Eye (tissue), 1 donor: ENCODE data around the gene TASP1.
"Not testable (repeated sequence)": the region's sequence is repeated elsewhere in the genome, so short reads cannot be mapped to it uniquely, and the experiment has no call there.

Experiments used
- DNase-seq: peaks from one replicate; pipeline ENCODE4 v3.0.0-alpha.2; 2015

Gene TASP1

DNA sequence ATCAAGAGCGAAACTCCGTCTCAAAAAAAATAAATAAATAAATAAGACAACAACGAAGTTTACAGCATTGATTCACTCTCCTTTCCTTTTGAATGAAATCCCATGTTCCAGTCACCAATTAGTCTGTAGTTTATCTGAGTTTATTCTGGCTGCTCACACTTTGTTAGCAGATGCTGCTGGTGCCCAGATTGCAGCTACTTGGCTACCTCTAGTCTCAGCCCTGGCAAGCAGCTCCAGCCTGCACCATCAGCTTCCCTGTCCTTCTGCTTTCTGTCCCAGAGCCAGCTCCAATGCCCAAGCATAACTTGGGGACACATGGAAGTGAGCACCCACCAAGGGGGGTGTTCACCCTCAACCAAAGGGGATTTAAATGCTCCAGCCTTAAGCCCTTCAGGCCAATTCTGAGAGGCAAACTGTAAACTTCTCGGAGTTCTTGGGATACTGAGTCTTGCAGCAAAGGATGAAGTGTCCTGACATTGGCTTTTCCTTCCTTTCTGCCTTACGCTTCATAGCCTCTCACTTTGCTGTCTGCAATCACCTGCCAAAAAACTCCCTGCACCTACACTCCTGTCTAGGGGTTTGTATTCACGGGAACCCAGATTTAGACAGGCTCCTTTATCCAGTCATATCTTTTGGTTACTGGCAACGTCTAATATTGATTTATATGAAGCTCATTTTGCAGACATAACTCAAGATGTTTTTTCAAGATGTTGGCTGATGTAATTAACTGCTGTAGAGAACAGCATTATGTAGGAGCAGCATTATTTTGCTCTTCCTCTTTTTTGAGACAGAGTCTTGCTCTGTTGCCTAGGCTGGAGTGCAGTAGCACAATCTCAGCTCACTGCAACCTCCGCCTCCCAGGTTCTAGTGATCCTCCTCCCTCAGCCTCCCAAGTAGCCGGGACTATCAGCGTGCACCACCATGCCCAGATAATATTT lies 9.8 kb upstream of the TASP1 start:
- no peak for DNase-seq

DNA sequence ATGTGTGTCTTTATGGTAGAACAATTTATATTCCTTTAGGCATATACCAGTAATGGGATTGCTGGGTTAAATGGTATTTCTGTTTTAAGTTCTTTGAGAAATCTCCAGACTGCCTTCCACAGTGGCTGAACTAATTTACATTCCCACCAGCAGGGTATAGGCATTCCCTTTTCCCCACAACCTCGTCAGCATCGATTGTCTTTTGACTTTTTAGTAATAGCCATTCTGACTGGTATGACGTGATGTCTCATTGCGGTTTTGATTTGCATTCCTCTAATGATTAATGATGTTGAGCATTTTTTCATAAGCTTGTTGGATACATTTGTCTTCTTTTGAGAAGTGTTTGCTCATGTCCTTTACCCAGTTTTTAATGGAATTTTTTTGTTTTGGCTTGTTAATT lies 5.3 kb upstream of the TASP1 start:
- DNase-seq: no peak

GRCh38 chr20:13639150-13639497 lies 392 bp upstream of the TASP1 start:
- no peak for DNase-seq

GRCh38 chr20:13638162-13638495 lies 603 bp downstream of the TASP1 start:
- DNase-seq: no peak

- DNase-seq: no peak
These were observed 6.3 kb downstream of the TASP1 start for GRCh38 chr20:13632431-13632830.

DNA sequence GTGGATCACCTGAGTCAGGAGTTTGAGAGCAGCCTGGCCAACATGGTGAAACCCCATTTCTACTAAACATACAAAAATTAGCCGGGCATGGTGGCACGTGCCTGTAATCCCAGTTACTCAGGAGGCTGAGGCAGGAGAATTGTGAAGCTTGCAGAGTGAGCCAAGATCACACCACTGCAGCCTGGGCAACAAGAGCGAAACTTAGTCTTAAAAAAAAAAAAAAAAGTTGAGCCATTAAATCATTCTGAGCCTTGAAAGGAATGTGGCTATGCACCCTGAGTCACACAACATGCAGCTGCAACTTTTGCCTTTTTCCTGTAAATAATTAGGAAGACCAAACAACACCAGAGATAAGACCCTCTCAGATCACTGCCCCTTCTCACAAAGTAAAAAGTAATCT lies 11.2 kb downstream of the TASP1 start:
- not testable (repeated sequence) for DNase-seq

DNA sequence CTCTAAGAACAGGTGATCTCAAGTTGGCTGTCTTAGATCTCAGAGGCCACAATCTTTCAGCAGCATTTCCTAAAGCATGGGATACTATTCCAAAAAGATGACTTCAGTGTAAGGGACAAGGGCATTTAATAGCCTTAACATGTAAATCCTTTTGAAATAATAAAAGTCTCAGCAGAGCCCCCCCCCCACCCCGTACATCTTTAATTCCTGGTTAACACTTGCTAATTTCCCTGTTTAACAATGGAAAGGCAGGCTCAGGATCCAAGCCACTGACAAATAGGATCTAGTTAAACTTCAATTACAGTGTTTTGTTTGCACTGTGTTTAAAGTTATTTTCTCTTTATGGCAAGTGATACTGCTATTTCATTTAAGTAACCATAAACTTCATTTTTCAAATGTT lies 12.0 kb downstream of the TASP1 start:
- DNase-seq: no peak

- DNase-seq: no peak
These were observed 13.3 kb downstream of the TASP1 start for GRCh38 chr20:13625304-13625979.

DNA sequence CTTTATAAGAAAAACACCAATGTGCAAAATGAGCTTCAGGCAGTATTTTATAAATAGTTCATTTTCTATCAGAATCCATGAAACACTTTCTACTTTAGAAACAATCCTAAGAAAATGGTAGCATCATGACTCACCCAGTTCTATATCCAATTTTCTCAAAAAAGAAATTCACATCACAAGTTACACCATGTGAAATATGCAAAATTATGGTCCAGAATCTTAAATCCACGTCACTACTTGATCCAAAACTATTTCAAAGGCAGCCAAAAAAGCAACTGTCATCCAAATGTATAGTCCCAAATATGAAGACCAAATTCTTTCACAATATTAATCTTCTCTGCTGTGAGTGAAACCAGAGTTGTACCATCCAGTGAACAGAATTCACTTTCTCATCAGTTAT lies 19.3 kb downstream of the TASP1 start:
- not testable (repeated sequence) for DNase-seq

DNA sequence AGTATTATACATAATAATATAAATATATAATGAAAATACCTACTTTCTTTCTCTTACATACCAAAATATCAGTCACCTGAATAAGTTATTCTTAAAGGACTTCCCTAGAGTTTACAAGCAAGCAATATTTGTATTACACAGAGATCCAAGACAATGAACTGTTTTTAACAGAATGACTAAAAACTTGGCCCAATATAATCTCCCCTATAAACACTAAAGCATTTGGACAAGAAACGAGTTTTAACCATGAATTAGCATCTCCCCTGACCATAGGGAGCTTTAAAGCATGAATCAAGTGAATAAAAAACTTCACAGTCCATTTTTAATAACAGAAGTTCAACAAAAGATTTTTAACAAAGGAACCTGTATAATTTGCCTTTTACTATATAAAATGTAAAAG lies 20.3 kb downstream of the TASP1 start:
- not testable (repeated sequence) for DNase-seq

GRCh38 chr20:13617585-13617984 lies 21.1 kb downstream of the TASP1 start:
- not testable (repeated sequence) for DNase-seq

DNA sequence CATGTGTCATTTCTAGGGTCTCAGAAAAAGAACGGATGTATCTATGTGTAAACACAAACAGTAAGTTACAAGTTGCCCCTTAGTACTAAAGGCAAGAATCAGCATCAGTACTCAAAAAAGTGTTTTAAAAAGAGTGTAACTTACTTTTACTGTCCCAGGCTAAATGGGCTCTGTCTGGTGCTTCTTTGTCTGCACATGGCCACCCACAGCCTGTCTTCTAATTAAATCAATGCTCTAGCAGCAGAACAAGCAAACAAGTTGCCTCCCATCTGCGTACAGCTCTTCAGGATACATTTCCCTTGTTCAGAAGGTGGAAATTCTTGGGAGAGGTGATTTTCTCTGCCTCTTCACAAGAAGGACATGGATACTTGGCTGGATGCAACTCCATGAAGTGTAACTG lies 22.0 kb downstream of the TASP1 start:
- DNase-seq: peak; percentile 9

- no peak for DNase-seq
These were observed 24.8 kb downstream of the TASP1 start for GRCh38 chr20:13613917-13614316.

GRCh38 chr20:13611611-13612125 lies 27.1 kb downstream of the TASP1 start:
- no peak for DNase-seq

- no peak for DNase-seq
These were observed 28.5 kb downstream of the TASP1 start for GRCh38 chr20:13610184-13610583.

DNA sequence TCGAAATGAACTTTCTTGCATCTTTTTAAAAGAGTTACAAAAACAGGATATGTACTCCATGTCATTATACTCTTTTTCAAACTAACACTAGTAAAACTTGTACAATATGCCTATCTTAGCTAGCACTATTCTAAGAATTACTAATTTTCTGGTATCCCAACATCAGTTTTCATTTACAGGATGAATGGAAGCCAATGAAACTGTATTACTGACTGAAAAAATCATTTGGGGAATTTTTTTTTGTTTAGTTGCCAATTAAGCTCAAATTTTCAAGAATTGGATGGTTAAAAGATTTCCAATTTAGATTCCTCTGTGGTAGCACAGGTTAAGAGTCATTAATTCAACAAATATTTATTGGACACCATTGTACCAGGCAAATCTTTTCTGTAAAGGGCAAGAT lies 30.7 kb downstream of the TASP1 start:
- no peak for DNase-seq

- not testable (repeated sequence) for DNase-seq
These were observed 45.3 kb downstream of the TASP1 start for GRCh38 chr20:13593423-13593822.

DNA sequence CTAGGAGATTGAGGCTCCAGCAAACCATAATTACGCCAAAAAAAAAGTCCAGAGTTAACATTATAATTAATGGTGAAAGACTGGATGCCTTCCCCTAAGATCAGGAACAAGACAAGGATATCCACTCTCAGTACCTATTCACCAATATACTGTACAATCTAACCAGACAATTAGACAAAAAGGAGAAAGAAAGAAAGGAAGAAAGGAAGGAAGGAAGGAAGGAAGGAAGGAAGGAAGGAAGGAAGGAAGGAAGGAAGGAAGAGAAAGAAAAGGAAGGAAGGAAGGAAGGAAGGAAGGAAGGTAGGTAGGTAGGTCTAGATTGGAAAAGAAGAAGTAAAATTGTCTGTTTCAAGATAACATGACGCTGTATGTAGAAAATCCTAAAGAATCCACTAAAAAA lies 50.7 kb downstream of the TASP1 start:
- DNase-seq: no peak

DNA sequence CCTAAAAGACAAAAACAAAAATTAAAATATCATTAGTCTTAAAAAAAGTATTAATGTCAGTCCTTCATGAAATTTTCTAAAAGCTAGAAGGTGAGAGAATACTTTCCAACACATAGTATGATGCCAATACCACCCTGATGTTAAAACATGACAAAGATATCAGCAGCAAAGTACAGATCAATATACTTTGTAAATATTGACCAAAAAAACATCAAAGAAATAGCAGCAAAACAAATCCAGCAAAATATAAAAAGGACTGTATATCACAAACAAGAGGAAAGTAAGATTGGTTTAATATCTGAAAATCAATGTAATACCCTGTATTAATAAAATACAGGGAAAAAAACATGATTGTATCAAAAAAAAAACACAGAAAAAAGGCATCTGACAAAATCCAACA lies 51.4 kb downstream of the TASP1 start:
- DNase-seq: no peak

GRCh38 chr20:13586133-13586532 lies 52.6 kb downstream of the TASP1 start:
- DNase-seq: no peak

DNA sequence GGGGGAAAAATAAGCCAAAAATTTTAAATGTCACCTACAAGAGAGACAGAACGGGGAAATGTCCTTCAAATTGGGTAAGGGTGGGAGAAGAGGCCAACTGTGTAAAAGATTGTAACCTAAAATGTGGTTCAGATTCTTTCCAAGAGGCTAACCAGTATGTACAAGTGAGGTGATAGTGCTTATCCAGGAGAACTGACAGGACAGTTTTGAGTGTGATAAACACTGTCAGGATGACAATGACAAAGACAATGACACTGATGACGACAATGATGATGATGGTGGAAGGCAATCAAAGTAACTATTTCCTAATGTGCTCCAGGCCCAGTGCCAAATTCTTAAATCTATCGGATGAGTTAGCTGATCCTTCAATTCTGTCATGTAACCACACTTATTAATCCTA lies 57.3 kb downstream of the TASP1 start:
- no peak for DNase-seq

GRCh38 chr20:13580707-13581106 lies 58.0 kb downstream of the TASP1 start:
- DNase-seq: no peak

DNA sequence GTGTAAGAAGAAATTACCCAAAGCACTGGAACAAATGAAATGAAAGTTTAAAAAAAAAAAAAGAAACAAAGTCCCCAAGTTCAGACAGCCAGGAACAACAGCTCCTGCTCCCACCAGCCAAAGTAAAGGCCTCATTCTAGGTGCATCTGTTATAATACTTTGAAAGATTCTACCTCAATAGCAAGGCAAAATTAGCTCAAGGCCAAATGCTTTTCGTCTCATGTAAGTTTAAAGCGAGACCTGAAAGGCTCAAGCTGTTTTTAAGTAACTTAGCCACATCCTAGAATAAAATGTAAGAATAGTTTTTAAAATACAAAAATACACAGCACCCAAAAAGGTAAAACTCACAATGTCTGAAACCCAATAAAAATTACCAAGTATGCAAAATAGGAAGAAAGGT lies 64.7 kb downstream of the TASP1 start:
- DNase-seq: no peak

GRCh38 chr20:13571662-13572061 lies 67.1 kb downstream of the TASP1 start:
- DNase-seq: no peak
